ENCODE measurements around the gene A2M.

A2M gene

DNA sequence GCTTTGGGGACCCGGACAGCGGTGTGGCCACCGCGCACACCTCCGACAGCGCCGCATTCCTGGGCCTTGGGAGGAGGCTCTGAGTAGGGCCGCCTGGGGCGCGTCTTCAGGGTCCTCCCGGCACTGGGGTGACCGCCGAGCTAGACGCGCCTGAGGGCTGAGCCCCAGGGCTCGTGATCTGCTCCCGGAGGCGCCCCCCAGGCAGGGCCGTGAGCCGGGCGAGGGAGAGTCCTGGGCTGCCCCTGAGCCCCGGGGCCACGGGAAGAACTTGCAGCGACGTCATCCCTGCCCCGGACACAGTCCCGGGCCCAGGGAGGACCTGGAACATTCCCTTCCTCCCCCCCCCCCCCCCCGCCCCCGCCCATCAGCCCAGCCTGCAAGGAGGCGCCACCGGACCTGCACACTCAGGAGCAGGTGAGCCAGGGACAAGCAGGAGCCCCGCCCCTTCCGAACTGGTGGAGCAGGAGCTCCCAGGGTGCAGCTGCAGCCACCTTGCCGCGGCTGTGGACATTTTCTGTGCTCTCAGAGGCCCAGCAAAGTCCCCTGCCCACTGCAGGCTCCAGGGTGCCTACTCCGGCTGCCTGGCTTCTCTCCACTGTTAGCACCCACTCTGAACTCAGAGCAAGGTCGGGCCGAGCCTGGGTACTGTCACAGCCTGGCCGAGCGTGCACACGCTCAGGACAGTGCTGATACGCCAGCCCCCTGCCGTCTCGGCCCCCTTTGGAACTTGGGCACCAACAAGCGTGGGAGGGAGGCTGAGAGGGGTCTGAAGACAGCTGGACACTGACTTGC lies 50.7 kb downstream of the A2M start:
- peak overlapping the region; percentile 43; the same call in 1 of the 2 replicates for H3K4me3 ChIP-seq (ENCODE audit: low read length)
- no peak for TF ChIP-seq ZNF274 (IDR thresholded peaks at IDR 0.05; ENCODE audit: low read depth, low read length)

DNA sequence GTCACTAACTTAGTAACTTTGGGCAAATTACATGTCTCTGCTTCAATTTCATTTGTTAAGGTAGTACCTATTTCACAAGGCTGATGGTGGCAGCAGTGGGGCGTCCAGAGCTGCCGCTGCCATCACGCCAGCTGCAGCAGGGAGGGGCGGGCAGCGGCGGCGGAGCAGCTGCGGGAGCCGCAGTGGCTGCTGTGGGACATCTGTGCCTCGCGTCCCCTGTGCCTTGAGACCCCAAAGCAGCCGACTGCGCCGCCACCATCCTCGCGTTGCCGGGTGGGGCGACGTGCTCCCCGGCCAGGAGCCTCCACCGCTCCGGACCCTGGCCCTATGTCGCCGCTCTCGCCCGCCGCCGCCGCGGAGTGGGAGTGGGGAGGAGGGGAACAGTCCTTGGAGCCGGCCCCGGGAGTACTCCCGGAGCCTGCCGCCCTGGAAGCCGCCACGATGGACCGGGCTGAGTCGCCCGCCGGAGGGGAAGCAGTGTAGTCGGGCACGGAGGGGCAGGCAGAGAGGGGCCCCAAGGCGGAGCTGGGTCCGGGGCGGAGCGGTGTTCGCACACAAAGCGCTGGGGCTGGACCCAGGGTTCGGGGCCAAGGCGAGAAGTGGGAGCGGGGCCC lies 51.4 kb downstream of the A2M start:
- TF ChIP-seq ZNF274 (IDR thresholded peaks at IDR 0.05; ENCODE audit: low read depth, low read length) = no peak
- peak overlapping the region; percentile 43; the same call in 1 of the 2 replicates for H3K4me3 ChIP-seq (ENCODE audit: low read length)

DNA sequence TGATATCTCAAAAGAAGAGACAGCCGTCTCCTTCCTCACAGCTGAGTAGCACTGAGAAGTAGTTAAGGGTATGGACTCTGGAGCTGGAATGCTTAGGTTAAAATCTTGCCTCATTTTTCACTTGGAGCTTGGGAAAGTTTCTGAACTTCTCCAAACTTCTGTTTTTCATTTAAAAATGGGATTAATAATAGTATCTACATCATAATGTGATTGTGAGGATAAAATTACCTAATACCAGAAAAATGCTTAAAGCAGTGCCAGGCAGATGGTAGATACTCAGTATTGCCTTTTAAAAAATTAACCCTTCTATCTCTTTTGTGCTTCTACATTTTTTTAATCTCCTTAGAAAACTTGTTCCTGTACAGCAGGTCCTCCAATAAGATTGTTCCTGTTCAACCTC lies 63.1 kb downstream of the A2M start:
- H3K4me3 ChIP-seq (ENCODE audit: low read length) = no peak overlapping the region
- no peak for TF ChIP-seq ZNF274 (IDR thresholded peaks at IDR 0.05; ENCODE audit: low read depth, low read length)

DNA sequence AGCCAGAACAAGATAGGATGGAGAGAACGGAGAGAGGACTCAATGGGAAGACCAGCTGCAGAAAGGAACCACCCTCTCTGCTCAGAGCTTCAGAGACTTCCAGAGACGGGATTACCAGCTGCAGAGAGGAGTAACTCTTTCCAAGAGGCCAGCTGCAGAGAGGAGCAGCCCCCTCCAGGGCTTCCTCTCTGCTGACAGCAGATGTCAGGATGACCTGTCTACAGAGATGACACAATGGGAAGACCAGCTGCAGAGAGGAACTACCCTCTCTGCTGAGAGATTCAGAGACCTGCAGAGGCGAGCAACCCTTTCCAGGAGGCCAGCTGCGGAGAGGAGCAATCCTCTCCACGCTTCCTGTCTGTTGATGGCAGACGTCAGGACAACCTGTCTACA lies 64.6 kb downstream of the A2M start:
- TF ChIP-seq ZNF274 (IDR thresholded peaks at IDR 0.05; ENCODE audit: low read depth, low read length) = no peak
- H3K4me3 ChIP-seq (ENCODE audit: low read length) = no peak overlapping the region

DNA sequence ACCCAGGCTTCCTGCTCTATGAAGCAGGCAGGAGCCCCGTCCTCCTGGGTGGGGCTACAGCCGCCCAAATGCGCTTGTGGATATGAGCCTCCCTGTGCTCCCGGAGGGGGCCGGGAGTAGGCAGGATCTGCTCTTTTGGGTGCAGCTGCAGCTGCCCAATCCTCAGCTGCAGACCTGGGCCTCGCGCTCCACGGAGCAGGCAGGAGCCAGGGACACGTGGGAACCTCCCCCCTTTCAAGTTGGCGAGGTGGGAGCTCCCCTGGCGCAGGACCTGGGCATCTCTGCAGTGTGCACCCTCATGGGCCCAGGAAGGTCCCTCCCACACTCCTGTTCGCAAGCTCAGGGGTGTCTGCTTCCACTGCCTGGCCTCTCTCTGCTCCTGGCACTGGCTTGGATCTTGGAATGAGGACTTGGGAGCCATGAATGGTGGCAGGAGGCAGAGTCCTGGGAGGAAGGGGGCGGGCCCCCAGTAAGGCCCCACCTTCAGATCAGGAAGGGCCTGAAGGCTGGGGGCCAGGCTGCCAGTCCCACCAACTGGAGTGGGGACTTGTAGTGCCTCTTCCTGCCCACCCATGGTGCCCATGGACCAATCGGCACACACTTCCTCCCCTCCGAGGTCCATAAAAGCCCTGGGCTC lies 65.1 kb downstream of the A2M start:
- TF ChIP-seq ZNF274 (IDR thresholded peaks at IDR 0.05; ENCODE audit: low read depth, low read length) = no peak
- H3K4me3 ChIP-seq (ENCODE audit: low read length) = no peak overlapping the region

DNA sequence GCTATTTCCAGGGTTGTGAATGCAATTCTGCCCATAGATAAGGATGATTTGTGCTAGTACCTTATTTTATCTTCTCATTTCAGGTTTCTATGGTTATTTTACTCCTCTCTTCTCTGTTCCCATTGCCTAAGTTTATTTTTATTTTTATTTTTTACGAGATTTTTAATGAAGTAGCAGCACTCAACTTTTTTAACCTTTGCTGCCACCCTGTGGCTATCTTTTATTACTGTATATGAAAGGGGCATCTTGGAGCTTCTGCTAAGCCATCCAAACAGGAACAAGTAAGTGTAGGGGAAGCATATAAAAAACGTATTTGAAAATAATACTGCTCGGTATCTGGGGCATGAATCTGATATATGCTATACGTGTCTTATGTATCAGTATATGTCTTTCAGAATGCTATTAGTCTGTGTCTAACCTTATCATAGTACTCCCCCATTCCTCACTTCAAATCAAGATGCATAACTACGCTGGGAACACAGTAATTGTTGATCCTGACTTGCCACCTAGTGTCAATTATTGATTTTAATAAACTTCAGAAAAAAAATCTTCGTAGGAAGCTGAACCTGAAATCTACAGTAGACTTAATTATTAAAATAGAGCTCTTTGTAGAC lies 66.1 kb downstream of the A2M start:
- no peak overlapping the region for H3K4me3 ChIP-seq (ENCODE audit: low read length)

DNA sequence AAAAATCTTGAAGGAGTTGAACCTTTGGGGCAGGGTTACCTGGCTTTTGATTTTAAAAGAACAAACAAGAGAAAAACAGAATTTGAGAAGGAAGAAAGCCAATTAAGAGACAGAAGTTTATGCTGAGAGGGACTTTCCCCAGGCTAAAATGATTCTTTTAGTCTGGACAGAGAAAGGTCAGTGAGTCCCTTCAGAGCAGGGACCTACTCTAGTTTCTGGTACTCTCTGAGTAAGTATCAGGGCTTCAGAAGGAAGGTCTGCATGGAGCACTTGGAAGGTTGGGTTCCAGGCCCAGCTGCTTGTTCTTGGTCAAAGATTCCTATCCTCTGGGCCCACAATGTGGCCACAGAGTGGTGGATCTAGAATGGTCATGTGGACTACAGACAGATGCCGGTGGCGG lies 66.8 kb downstream of the A2M start:
- no peak overlapping the region for H3K4me3 ChIP-seq (ENCODE audit: low read length)
- TF ChIP-seq ZNF274 (IDR thresholded peaks at IDR 0.05; ENCODE audit: low read depth, low read length) = no peak

More for the DNA sequence above, 66.1 kb downstream of the A2M start:
- no peak for TF ChIP-seq ZNF274 (IDR thresholded peaks at IDR 0.05; ENCODE audit: low read depth, low read length)

DNA sequence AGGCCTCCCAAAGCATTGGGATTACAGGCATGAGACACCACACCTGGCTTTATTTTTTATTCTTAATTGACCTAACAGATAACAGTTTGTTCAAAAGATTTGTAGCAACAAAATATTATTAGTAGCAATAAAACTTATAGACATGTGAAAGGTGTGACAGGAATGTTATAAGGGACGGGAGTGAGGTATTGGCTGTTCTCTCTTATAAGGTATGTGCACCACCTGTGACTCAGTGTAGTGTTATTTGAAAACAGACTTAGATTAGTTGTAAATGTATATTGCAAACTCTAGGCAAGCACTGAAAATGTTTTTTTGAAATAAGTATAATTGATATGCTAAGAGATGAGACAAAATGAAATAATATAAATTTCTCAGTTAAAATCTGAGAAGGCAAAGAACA lies 68.6 kb downstream of the A2M start:
- no peak overlapping the region for H3K4me3 ChIP-seq (ENCODE audit: low read length)
- no peak for TF ChIP-seq ZNF274 (IDR thresholded peaks at IDR 0.05; ENCODE audit: low read depth, low read length)

DNA sequence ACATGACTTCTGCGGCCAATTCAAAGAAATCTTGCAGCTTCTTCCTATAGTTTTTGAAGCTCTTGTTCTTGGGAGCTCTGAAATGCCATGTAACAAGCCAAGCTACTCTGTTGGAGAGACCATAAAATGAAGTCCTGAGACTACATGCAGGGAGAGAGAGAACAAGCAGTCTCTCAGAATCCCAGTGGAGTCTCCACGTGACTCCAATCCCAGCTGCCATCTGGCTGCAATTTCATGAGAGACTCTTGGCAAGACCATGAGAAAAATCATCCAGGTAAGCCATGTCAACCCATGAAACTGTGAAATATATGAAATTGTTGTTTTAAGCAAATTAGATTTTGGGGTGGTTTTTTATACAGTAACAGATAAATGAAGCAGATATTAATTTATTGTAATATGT lies 72.0 kb downstream of the A2M start:
- no peak for TF ChIP-seq ZNF274 (IDR thresholded peaks at IDR 0.05; ENCODE audit: low read depth, low read length)
- H3K4me3 ChIP-seq (ENCODE audit: low read length) = no peak overlapping the region

DNA sequence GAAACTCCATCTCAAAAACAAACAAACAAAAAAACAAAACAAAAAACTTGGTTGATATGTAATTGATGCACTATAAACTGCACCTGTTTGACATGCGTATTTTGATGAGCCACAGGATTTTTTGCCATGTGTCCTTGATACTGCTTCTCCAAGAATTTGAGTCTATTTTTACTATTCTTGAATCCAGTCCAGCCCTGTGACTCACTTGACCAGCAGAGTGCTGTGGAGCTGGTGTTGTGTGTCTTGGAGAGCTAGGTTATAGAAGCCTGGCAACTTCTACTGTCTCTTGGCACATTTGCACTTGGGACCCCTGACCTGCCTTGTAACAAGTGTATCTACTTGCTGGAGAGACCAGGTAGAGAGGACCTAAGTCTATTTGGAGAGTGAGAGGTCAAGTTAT lies 74.4 kb downstream of the A2M start:
- TF ChIP-seq ZNF274 (IDR thresholded peaks at IDR 0.05; ENCODE audit: low read depth, low read length) = no peak
- H3K4me3 ChIP-seq (ENCODE audit: low read length) = no peak overlapping the region

DNA sequence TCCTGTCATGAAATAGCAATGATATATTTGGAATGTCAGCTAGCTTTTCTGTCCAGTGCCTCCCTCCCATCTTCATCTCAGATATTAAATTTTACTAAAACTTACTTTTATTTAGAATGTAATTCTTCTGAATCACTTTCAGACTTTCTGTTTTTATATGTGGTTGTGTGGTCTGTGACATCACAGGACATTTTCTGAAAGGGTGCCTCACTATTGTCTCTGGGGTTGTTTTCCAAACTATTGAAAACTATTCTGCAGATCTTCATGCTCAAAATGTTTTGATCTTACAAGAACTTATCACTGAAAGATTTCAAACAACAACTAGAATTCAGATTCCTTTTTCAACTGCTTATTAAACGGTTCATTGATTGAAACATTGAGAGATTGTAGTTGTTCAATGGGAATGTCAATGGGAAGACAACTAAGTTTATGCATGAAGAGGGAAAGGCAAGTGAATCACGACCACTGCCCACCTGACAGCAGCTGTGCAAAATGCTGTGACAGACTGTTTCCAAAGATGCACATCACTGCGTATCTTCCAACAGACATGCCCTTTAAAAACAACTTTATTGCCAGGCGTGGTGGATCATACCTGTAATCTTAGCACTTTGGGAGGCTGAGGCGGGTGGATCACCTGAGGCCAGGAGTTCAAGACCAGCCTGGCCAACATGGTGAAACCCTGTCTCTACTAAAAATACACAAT lies 75.1 kb downstream of the A2M start:
- no peak overlapping the region for H3K4me3 ChIP-seq (ENCODE audit: low read length)
- no peak for TF ChIP-seq ZNF274 (IDR thresholded peaks at IDR 0.05; ENCODE audit: low read depth, low read length)

DNA sequence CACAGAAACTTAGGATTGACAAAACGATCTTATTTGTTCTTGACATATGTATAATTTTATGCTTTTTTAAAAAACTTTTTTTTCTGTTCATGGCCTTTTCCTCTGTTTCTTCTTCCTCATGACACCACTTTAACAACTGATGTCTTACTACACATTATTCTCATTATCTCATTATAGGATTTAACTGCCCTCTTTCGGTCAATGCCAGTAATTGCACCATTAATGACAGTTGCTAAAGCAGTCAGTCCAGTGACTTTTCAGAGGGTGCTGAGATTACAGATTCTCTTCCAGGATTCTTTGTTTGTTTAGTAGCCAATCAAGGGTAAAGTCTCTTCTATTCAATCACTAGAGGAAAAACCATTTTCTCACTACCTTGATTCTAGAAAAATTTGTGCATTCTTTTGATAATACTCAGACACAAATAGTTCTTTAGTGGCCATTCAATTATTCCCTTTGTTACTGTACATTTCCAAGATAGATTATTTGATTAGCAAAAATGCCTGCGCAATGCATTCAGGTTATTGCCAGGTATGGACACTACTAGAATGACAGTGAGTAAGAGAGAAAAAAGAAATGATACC lies 76.2 kb downstream of the A2M start:
- no peak overlapping the region for H3K4me3 ChIP-seq (ENCODE audit: low read length)
- no peak for TF ChIP-seq ZNF274 (IDR thresholded peaks at IDR 0.05; ENCODE audit: low read depth, low read length)

DNA sequence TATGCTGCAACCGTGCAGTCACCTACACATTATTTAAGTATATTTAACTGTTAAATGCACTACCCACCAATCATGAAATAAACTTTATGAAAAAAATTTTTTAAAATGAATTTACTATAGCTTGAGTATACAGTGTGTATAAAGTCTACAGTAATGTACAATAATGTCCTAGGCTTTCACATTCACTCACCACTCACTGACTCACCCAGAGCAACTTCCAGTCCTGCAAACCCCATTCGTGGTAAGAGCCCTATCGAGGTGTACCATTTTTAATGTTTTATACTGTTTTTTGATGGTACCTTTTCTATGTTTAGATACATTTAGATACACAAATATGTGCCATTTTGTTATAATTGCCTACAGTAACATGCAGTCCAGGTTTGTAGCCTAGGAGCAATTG lies 78.3 kb downstream of the A2M start:
- H3K4me3 ChIP-seq (ENCODE audit: low read length) = no peak overlapping the region
- TF ChIP-seq ZNF274 (IDR thresholded peaks at IDR 0.05; ENCODE audit: low read depth, low read length) = no peak

DNA sequence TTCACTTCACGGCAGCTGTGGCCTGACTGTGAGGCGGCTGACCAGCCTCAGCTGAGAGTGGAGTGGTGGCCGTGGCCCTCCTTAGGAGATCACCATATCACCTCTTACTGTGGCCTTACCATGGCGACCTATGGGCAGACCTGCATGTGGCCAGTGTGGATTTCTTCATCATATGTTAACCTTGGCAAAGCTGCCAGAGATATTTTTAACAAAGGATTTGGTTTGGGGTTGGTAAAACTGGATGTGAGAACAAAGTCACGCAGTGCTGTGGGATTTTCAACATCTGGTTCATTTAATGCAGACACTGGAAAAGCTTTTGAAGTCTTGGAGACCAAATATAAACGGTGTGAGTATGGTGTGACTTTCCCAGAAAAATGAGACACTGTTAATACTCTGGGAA lies 79.5 kb downstream of the A2M start:
- no peak for TF ChIP-seq ZNF274 (IDR thresholded peaks at IDR 0.05; ENCODE audit: low read depth, low read length)
- H3K4me3 ChIP-seq (ENCODE audit: low read length) = no peak overlapping the region
